ENCODE results near the gene NRARP.

GRCh38 chr9:137298401-137299202, 3.5 kb downstream of the NRARP start:
- TF ChIP-seq CTCF (IDR thresholded peaks at IDR 0.05) (no peak), FOXJ3 (CRISPR knock-in tag; IDR thresholded peaks at IDR 0.05; ENCODE audit: borderline replicate concordance) (no peak)

All from WTC11 (cell line).